Right lobe of liver (tissue), 6 donors: ENCODE results near the gene MOB1A. TPM values are rescaled to one million over a fixed set of nuclear protein-coding genes. Genes with fewer than 3 reads are reported as not detected.

Experiments used
- ATAC-seq, 4 donors: fragments of 200-7000 bp; cut with Tn5 transposase; one replicate each; pipeline ENCODE4 v1.9.1; 2020; ENCODE audit warnings: mild to moderate bottlenecking in 4 of 4, moderate library complexity in 4 of 4
- DNase-seq, 3 donors: peaks; one replicate each; pipeline ENCODE4 v3.0.0-alpha.2; 2020
- H3K27ac ChIP-seq, 3 donors: fragments of 200-600 bp; one replicate each; pipeline ENCODE4 v1.8.0; 2022
- H3K27me3 ChIP-seq, 2 donors: fragments of 200-600 bp; one replicate each; pipeline ENCODE4 v1.8.0; 2022
- H3K36me3 ChIP-seq, 4 donors: fragments of 200-600 bp; sonication (generic) in 1 of 4; one replicate each; pipeline versions ENCODE4 v1.5.1 to v1.8.0; 2017 to 2022; ENCODE audit warnings: control low read depth in 1 of 4
- H3K4me1 ChIP-seq, 4 donors: fragments of 200-600 bp; sonication (generic) in 1 of 4; one replicate each; pipeline versions ENCODE4 v1.5.1 to v1.8.0; 2017 to 2022; ENCODE audit warnings: control low read depth in 1 of 4
- H3K4me3 ChIP-seq, 3 donors: fragments of 200-600 bp; one replicate each; pipeline ENCODE4 v1.8.0; 2022
- H3K9me3 ChIP-seq, 4 donors: fragments of 200-600 bp; sonication (generic) in 1 of 4; one replicate each; pipeline versions ENCODE4 v1.5.1 to v1.8.0; 2017 to 2022; ENCODE audit warnings: control low read depth in 1 of 4
- CTCF ChIP-seq, 4 donors: fragments of 200-600 bp in 3 of 4; fragments of 450-650 bp in 1 of 4; IDR thresholded peaks; one replicate each; pipeline versions ENCODE4 v1.5.1 to v1.8.0; 2016 to 2022; ENCODE audit warnings: antibody characterized with exemption in 4 of 4, mild to moderate bottlenecking in 2 of 4
- POLR2A ChIP-seq: fragments of 450-650 bp; IDR thresholded peaks from one replicate; pipeline ENCODE4 v1.6.1; 2017; ENCODE audit warnings: antibody characterized with exemption, mild to moderate bottlenecking
- WGBS: methylation state at CpG from one replicate; pipeline ENCODE4 v1.1.6; 2018; ENCODE audit warnings: low coverage, low lambda C conversion rate; ENCODE audit not compliant: insufficient coverage; ENCODE audit errors: missing lambda C conversion rate; 5-methylcytosine and 5-hydroxymethylcytosine counted together
- intact Hi-C, 2 donors: fragments of 100-400 bp; cut with DNase I; formaldehyde crosslinking; loops; one replicate each; pipeline versions ENCODE4 v1.11.2 to v1.14.1; 2022
- total RNA-seq, 6 experiments: library from RNA; depleted of rRNA in 2 of 6; stranded (reverse); fragments of >200 nt in 2 of 6; fragmentation: NEBNext Ultra II Directional in 3 of 6; extraction: Animal tissue kit (Norgen Biotek cat#: 25700) in 3 of 6; gene quantifications; one replicate each; pipeline versions ENCODE4 v1.1.0 to v1.2.4, GENCODE V29; 2016 to 2023
- donor health status: DM: no; HTN: yes; CAD: no.
- donor health status: DM: no; HTN: no; CAD: no.
- donor health status: DM: no; HTN: no; CAD: no.
- donor health status: DM: no; HTN: yes; CAD: no.
- donor health status: DM: no; HTN: yes; CAD: no.

The MOB1A gene
- total RNA-seq, 6 experiments from 2014 or later = 29.8 to 48.0 (median 32.9) TPM

DNA sequence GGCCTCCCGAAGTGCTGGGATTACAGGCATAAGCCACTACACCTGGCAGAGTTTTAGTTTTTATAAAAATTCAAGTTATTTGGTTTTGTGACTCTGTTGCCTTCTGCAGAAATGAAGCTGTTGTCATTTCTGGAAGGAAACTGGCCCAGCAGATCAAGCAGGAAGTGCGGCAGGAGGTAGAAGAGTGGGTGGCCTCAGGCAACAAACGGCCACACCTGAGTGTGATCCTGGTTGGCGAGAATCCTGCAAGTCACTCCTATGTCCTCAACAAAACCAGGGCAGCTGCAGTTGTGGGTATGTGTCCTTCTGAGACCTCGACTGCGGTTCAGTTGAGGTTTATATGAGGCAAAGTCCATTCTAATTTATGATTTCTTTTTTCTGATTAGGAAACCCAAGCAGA lies 26.9 kb upstream of the MOB1A start:
- H3K36me3 ChIP-seq = no peaks in the 10 kb centered on the region
- H3K9me3 ChIP-seq = no peaks in the 10 kb centered on the region
- 46% methylated on average over 6 of the region's 6 CpGs for WGBS
- intact Hi-C loops = no loop called here
- H3K4me3 ChIP-seq = no peak overlapping the region
- H3K4me1 ChIP-seq = no peaks in the 10 kb centered on the region
- ATAC-seq (no peak), DNase-seq (no peak)
- no peaks in the 10 kb centered on the region for H3K27me3 ChIP-seq
- H3K27ac ChIP-seq = no peak overlapping the region
- TF ChIP-seq CTCF (IDR thresholded peaks at IDR 0.05) (no peak), POLR2A (no peak)

DNA sequence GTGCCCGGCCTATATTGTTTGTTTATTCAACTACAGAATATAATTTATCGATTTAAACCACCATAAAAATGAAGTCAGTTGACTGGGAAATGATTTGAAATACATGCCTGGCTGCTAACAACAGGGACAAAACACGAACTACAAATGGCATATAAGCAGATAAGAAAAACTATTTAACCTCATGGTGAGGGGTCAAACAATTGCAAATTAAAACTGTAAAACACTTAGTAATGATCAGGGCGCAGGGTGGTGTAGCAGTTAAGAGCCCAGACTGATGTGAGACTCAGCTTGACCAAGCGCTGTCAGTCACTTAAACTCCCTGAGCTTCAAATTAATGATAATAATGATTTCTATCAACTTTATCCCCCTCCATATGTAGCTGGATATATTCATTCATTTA lies 26.4 kb upstream of the MOB1A start:
- 82% methylated on average over 5 of the region's 5 CpGs for WGBS
- intact Hi-C loops = no loop called here

GRCh38 chr2:74204436-74204835 lies 25.8 kb upstream of the MOB1A start:
- ATAC-seq (no peak), DNase-seq (no peak)
- no peak overlapping the region for H3K4me3 ChIP-seq
- no peaks in the 10 kb centered on the region for H3K4me1 ChIP-seq
- intact Hi-C loops = no loop called here
- H3K36me3 ChIP-seq = no peaks in the 10 kb centered on the region
- 81% methylated on average over 3 of the region's 3 CpGs for WGBS
- H3K27ac ChIP-seq = no peak overlapping the region
- H3K27me3 ChIP-seq = no peaks in the 10 kb centered on the region
- no peak for TF ChIP-seq POLR2A
- no peak for TF ChIP-seq CTCF (IDR thresholded peaks at IDR 0.05)
- H3K9me3 ChIP-seq = no peaks in the 10 kb centered on the region

More for the DNA sequence above, 26.4 kb upstream of the MOB1A start:
- Histone ChIP-seq H3K27ac (no peak overlapping the region), H3K4me1 (no peaks in the 10 kb centered on the region), H3K27me3 (no peaks in the 10 kb centered on the region), H3K36me3 (no peaks in the 10 kb centered on the region), H3K9me3 (no peaks in the 10 kb centered on the region), H3K4me3 (no peak overlapping the region)
- DNase-seq (no peak), ATAC-seq (no peak)
- TF ChIP-seq CTCF (IDR thresholded peaks at IDR 0.05) (no peak), POLR2A (no peak)

- H3K4me3 ChIP-seq = no peak overlapping the region
- peaks cover 0 to 7% (median 0%) of the 10 kb centered on the region in 4 donors for H3K4me1 ChIP-seq
Observed at GRCh38 chr2:74201596-74201995, 22.9 kb upstream of the MOB1A start.

More at GRCh38 chr2:74201596-74201995, 22.9 kb upstream of the MOB1A start:
- DNase-seq (no peak), ATAC-seq (no peak)
- no peak overlapping the region for H3K27ac ChIP-seq
- H3K27me3 ChIP-seq = no peaks in the 10 kb centered on the region
- no peak for TF ChIP-seq POLR2A
- TF ChIP-seq CTCF (IDR thresholded peaks at IDR 0.05) = no peak
- 33% methylated on average over 1 of the region's 1 CpG for WGBS
- no peaks in the 10 kb centered on the region for H3K36me3 ChIP-seq
- intact Hi-C loops = no loop called here
- H3K9me3 ChIP-seq = no peaks in the 10 kb centered on the region
